WI38 (cell line): ENCODE results near the gene GKN2.

Experiments
- H3K4me3 ChIP-seq: 2 replicates; pipeline ENCODE4 v1.5.1; 2011; ENCODE audit warnings: low read depth, mild to moderate bottlenecking, control low read depth, low read length
- TF ChIP-seq, protein P1 (sequence below): IDR thresholded peaks from 2 replicates; pipeline ENCODE4 v1.5.1; 2012; ENCODE audit warnings: low read depth, mild to moderate bottlenecking, control low read depth, low read length

Gene GKN2, protein sequence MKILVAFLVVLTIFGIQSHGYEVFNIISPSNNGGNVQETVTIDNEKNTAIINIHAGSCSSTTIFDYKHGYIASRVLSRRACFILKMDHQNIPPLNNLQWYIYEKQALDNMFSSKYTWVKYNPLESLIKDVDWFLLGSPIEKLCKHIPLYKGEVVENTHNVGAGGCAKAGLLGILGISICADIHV

GRCh38 chr2:68952887-68953521 lies at the start of gene GKN2:
GKN2 (minus strand) TSS chr2:68952893; CDS start chr2:68952861, 32 bp downstream.
- TF ChIP-seq, protein P1, sequence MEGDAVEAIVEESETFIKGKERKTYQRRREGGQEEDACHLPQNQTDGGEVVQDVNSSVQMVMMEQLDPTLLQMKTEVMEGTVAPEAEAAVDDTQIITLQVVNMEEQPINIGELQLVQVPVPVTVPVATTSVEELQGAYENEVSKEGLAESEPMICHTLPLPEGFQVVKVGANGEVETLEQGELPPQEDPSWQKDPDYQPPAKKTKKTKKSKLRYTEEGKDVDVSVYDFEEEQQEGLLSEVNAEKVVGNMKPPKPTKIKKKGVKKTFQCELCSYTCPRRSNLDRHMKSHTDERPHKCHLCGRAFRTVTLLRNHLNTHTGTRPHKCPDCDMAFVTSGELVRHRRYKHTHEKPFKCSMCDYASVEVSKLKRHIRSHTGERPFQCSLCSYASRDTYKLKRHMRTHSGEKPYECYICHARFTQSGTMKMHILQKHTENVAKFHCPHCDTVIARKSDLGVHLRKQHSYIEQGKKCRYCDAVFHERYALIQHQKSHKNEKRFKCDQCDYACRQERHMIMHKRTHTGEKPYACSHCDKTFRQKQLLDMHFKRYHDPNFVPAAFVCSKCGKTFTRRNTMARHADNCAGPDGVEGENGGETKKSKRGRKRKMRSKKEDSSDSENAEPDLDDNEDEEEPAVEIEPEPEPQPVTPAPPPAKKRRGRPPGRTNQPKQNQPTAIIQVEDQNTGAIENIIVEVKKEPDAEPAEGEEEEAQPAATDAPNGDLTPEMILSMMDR, result no peak
- H3K4me3 ChIP-seq, result no peak within 1 kb of the TSS

DNA sequence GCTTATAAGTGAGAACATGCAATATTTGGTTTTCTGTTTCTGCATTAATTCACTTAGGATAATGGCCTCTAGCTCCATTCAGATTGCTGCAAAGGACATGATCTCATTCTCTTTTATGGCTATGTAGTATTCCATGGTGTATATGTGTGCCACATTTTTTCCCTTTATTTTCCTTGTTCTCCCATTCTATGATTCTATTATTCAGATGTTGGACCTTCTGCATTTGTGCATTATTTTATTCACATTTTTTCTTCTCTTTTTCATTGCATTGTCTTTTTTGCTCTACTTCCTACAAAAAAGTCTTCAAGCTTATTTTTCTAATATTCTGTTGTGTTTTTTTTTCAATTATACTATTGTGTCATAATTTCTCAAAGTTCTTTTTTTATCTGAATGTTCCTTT lies 49.2 kb upstream of the GKN2 start:
- no peak overlapping the region for H3K4me3 ChIP-seq
- TF ChIP-seq, protein P1, result no peak

DNA sequence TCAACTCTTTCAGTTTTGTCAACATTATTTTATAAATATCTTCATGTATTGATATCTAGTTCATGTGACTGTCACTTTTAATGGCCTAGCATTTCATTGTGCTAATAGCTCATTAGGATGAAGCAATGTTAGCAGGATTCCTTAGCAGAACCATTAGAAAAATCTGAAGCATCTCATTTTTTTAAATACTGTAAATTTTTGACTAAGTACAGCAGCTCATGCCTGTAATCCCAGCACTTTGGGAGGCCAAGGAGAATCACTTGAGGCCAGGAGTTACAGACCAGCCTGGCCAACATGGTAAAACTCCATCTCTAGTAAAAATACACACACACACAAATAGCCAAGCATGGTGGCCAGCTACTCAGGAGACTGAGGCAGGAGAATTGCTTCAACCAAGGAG lies 44.7 kb upstream of the GKN2 start:
- H3K4me3 ChIP-seq, result no peak overlapping the region
- TF ChIP-seq, protein P1, result no peak

DNA sequence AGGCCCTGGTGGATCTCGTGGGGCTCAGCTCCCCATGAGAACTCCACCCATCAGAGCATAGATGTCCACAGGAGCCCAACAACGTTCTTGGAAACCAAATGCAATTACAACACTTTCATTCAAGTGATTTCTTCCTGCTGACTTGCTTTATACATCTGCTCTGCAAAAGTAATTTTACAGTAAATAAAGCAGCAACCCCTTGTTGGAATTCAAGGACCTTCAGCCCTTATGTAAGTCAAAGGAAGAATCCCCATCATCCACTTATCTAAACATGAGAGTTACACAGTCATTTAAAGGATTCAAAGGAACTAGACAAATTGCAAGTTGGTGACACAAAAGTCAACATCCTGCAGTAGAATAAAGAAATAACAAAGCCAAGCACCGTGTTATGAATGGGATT lies 43.2 kb upstream of the GKN2 start:
- H3K4me3 ChIP-seq, result no peak overlapping the region
- TF ChIP-seq, protein P1, result no peak

DNA sequence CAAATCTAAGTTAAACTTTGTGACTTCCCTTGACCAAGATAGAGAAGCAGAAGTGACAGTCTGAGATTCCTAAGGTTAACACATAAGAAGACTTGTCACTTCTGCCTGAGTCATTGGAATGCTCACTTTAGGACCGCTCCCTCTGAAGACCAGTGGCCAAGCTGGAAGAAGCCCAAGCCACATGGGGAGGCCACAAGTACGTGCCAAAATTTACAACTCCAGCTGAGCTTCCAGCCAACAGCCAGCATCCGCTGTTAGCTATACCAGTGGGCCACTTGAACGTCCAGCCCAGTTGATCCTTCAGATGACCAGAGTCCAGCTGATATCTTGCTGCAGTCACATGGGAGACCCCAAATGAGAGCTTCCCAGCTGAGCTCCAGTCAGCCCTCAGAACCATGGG lies 42.2 kb upstream of the GKN2 start:
- TF ChIP-seq, protein P1, result no peak
- no peak overlapping the region for H3K4me3 ChIP-seq

GRCh38 chr2:68993660-68994059 lies 41.0 kb upstream of the GKN2 start:
- TF ChIP-seq, protein P1, result no peak
- H3K4me3 ChIP-seq, result no peak overlapping the region

GRCh38 chr2:68992933-68993332 lies 40.2 kb upstream of the GKN2 start:
- H3K4me3 ChIP-seq, result no peak overlapping the region
- TF ChIP-seq, protein P1, result no peak
